HG03039 (cell line): ENCODE measurements around the gene CHAD.

Experiments used
- ATAC-seq: cut with Tn5 transposase; IDR thresholded peaks from one replicate; pipeline ENCODE4 v1.9.1; 2021; ENCODE audit warnings: mild to moderate bottlenecking, moderate library complexity; ENCODE audit not compliant: unreplicated experiment

CHAD gene

GRCh38 chr17:50468304-50469207, at the start of gene CHAD:
TSS of gene CHAD (minus strand) at chr17:50468880. CDS start at chr17:50468813, 67 bp downstream.
- no peak for ATAC-seq

- no peak for ATAC-seq
Measured at GRCh38 chr17:50517504-50518383, 49.1 kb upstream of the CHAD start.

GRCh38 chr17:50517011-50517410, 48.3 kb upstream of the CHAD start:
- no peak for ATAC-seq

GRCh38 chr17:50514936-50515702, 46.4 kb upstream of the CHAD start:
- ATAC-seq, result no peak

- no peak for ATAC-seq
Measured at GRCh38 chr17:50514388-50514787, 45.7 kb upstream of the CHAD start.

- ATAC-seq, result no peak
Measured at GRCh38 chr17:50513495-50513894, 44.8 kb upstream of the CHAD start.

- peak; percentile 63 for ATAC-seq
Measured at GRCh38 chr17:50511058-50511457, 42.4 kb upstream of the CHAD start.

- ATAC-seq, result no peak
Measured at GRCh38 chr17:50508573-50509460, 40.1 kb upstream of the CHAD start.

GRCh38 chr17:50507871-50508572, 39.3 kb upstream of the CHAD start, which contains the start of gene MYCBPAP:
TSS of gene MYCBPAP (plus strand) at chr17:50508439. CDS start at chr17:50508675, 236 bp downstream.
- ATAC-seq, result no peak

- ATAC-seq, result no peak
Measured at GRCh38 chr17:50506298-50506697, 37.6 kb upstream of the CHAD start.

- ATAC-seq, result no peak
Measured at GRCh38 chr17:50505591-50506130, 37.0 kb upstream of the CHAD start.

GRCh38 chr17:50502301-50502990, 33.8 kb upstream of the CHAD start:
- no peak for ATAC-seq

GRCh38 chr17:50501054-50501453, 32.4 kb upstream of the CHAD start:
- no peak for ATAC-seq

- ATAC-seq, result no peak
Measured at GRCh38 chr17:50499721-50500120, 31.0 kb upstream of the CHAD start.

- ATAC-seq, result no peak
Measured at GRCh38 chr17:50499270-50499669, 30.6 kb upstream of the CHAD start.

- no peak for ATAC-seq
Measured at GRCh38 chr17:50498021-50498874, 29.6 kb upstream of the CHAD start.

- no peak for ATAC-seq
Measured at GRCh38 chr17:50495918-50496317, 27.2 kb upstream of the CHAD start.
